OCI-LY3 (cell line): Measurements from ENCODE around the gene STARD4.

Experiments used
- H2AFZ ChIP-seq: fragments of 200-600, 300-600 bp; shearing (Covaris generic); 2 replicates; pipeline ENCODE4 v1.6.0; 2014; ENCODE audit warnings: antibody characterized with exemption, low read depth, low read length
- H3K27ac ChIP-seq: fragments of 200-600, 300-600 bp; sonication (generic); 2 replicates; pipeline ENCODE4 v1.5.1; 2014; ENCODE audit warnings: mild to moderate bottlenecking, low read length, moderate library complexity, mixed read lengths
- H3K27me3 ChIP-seq: fragments of 200-600, 300-600 bp; sonication (generic); 2 replicates; pipeline ENCODE4 v1.6.1; 2014; ENCODE audit warnings: low read depth, low read length, mixed read lengths
- H3K36me3 ChIP-seq: fragments of 200-600, 300-600 bp; sonication (generic); replicated peaks from 2 replicates; pipeline ENCODE3; 2014; ENCODE audit warnings: low read depth, low read length, mixed read lengths
- H3K4me1 ChIP-seq: fragments of 300-600, 200-600 bp; sonication (generic); 2 replicates; pipeline ENCODE4 v1.6.1; 2014; ENCODE audit warnings: low read length, mixed read lengths
- H3K4me2 ChIP-seq: fragments of 200-600, 300-600 bp; sonication (generic); 2 replicates; pipeline ENCODE4 v1.6.1; 2014; ENCODE audit warnings: low read length, mixed read lengths
- H3K4me3 ChIP-seq: fragments of 300-600, 200-600 bp; sonication (generic); 2 replicates; pipeline ENCODE4 v1.5.1; 2014; ENCODE audit warnings: antibody characterized with exemption, mild to moderate bottlenecking, low read length, moderate library complexity
- H3K79me2 ChIP-seq: fragments of 300-600, 200-600 bp; shearing (Covaris generic); 2 replicates; pipeline ENCODE4 v1.6.1; 2014; ENCODE audit warnings: mild to moderate bottlenecking, low read length, mixed read lengths
- H3K9ac ChIP-seq: fragments of 300-600, 200-600 bp; shearing (Covaris generic); 2 replicates; pipeline ENCODE4 v1.6.0; 2014; ENCODE audit warnings: mild to moderate bottlenecking, low read length, moderate library complexity
- H3K9me3 ChIP-seq: fragments of 200-600, 300-600 bp; shearing (Covaris generic); 2 replicates; pipeline ENCODE4 v1.6.1; 2014; ENCODE audit warnings: low read length, mixed read lengths; ENCODE audit not compliant: insufficient read depth
- H4K20me1 ChIP-seq: fragments of 200-600, 300-600 bp; sonication (generic); 2 replicates; pipeline ENCODE4 v1.6.1; 2016; ENCODE audit warnings: low read length, mixed read lengths; ENCODE audit not compliant: insufficient read depth
- CTCF ChIP-seq: fragments of 200-600, 300-600 bp; sonication (generic); IDR thresholded peaks from 2 replicates; pipeline ENCODE4 v1.5.1; 2014; ENCODE audit warnings: antibody characterized with exemption, low read length, low read depth
- EZH2phosphoT487 ChIP-seq: fragments of 200-600 bp; shearing (Covaris generic); IDR thresholded peaks from 2 replicates; pipeline ENCODE4 v1.6.1; 2018; ENCODE audit warnings: antibody characterized with exemption, mixed run types, low read depth

Gene STARD4

GRCh38 chr5:111507276-111507675 is 5.1 kb downstream of the STARD4 start:
- no peaks in the 10 kb centered on the region for H3K27me3 ChIP-seq
- H3K79me2 ChIP-seq: peaks cover 54% of the 10 kb centered on the region
- H3K27ac ChIP-seq: no peak overlapping the region
- no peak for TF ChIP-seq CTCF
- no peak for TF ChIP-seq EZH2phosphoT487
- H4K20me1 ChIP-seq: peaks cover 41% of the 10 kb centered on the region
- no peak overlapping the region for H3K4me2 ChIP-seq
- H3K36me3 ChIP-seq: no peaks in the 10 kb centered on the region
- no peak overlapping the region for H3K4me3 ChIP-seq
- no peak overlapping the region for H2AFZ ChIP-seq
- peaks cover 25% of the 10 kb centered on the region for H3K4me1 ChIP-seq
- H3K9me3 ChIP-seq: no peaks in the 10 kb centered on the region
- H3K9ac ChIP-seq: no peak overlapping the region

- H3K4me1 ChIP-seq: peaks cover 18% of the 10 kb centered on the region
- H3K9ac ChIP-seq: no peak overlapping the region
- no peaks in the 10 kb centered on the region for H3K27me3 ChIP-seq
- H3K79me2 ChIP-seq: peaks cover 36% of the 10 kb centered on the region
- no peaks in the 10 kb centered on the region for H3K9me3 ChIP-seq
- H3K4me3 ChIP-seq: no peak overlapping the region
- H3K36me3 ChIP-seq: peaks cover 7% of the 10 kb centered on the region
- H2AFZ ChIP-seq: no peak overlapping the region
- peaks cover 34% of the 10 kb centered on the region for H4K20me1 ChIP-seq
- no peak overlapping the region for H3K4me2 ChIP-seq
- TF ChIP-seq EZH2phosphoT487 (no peak), CTCF (no peak)
- H3K27ac ChIP-seq: no peak overlapping the region
These were observed 7.2 kb downstream of the STARD4 start for GRCh38 chr5:111505096-111505495.

- Histone ChIP-seq H3K36me3 (peaks cover 21% of the 10 kb centered on the region), H3K27me3 (no peaks in the 10 kb centered on the region), H3K9ac (no peak overlapping the region), H2AFZ (no peak overlapping the region), H3K4me3 (no peak overlapping the region), H4K20me1 (peaks cover 13% of the 10 kb centered on the region), H3K4me2 (no peak overlapping the region), H3K9me3 (no peaks in the 10 kb centered on the region), H3K4me1 (peaks cover 13% of the 10 kb centered on the region; the same call in 1 of the 2 replicates), H3K27ac (no peak overlapping the region), H3K79me2 (peaks cover 14% of the 10 kb centered on the region)
- TF ChIP-seq EZH2phosphoT487: no peak
- TF ChIP-seq CTCF: no peak
These were observed 9.4 kb downstream of the STARD4 start for GRCh38 chr5:111502956-111503355.

- peaks cover 20% of the 10 kb centered on the region for H3K4me1 ChIP-seq
- no peak overlapping the region for H3K4me3 ChIP-seq
- no peak overlapping the region for H3K4me2 ChIP-seq
- H3K9me3 ChIP-seq: no peaks in the 10 kb centered on the region
- peaks cover 56% of the 10 kb centered on the region for H3K36me3 ChIP-seq
- H2AFZ ChIP-seq: no peak overlapping the region
- H3K27me3 ChIP-seq: no peaks in the 10 kb centered on the region
- H3K27ac ChIP-seq: no peak overlapping the region
- no peak overlapping the region for H3K9ac ChIP-seq
- TF ChIP-seq CTCF (no peak), EZH2phosphoT487 (no peak)
- H4K20me1 ChIP-seq: no peaks in the 10 kb centered on the region
- 0 out of 2 replicates have a peak, but pooled peaks cover 3% of the 10 kb centered on the region for H3K79me2 ChIP-seq
These were observed 14.0 kb downstream of the STARD4 start for GRCh38 chr5:111498346-111498745.
